Mesenchymal stem cell (in vitro differentiated cells and primary cell): ENCODE data around the gene LRRC37A. TPM values are rescaled to one million over a fixed set of nuclear protein-coding genes. Genes with fewer than 3 reads are reported as not detected.

Experiments
- small RNA-seq: library from polyadenylated mRNA; stranded (forward); fragments of <200 nt; extraction: miRNeasy Mini kit (QIAGEN cat#:217004); gene quantifications from one replicate; pipeline ENCODE3, GENCODE V24; 2013; ENCODE audit warnings: low read depth

LRRC37A gene

Small RNA genes within 50 kb of the gene (small RNA-seq; reads per million reads assigned to genes)
- not detected for gene RN7SL656P
